GM06990 (cell line): Measurements from ENCODE around the gene PLEKHN1.

ENCODE experiments used
- DNase-seq: peaks from one replicate; pipeline ENCODE4 v3.0.0-alpha.2; 2011; ENCODE audit not compliant: insufficient read length; ENCODE audit errors: extremely low read depth
- H3K27me3 ChIP-seq: replicated peaks from 2 replicates; pipeline ENCODE4 v1.6.0; 2011; ENCODE audit warnings: low read length; ENCODE audit not compliant: control insufficient read depth, insufficient read depth
- H3K36me3 ChIP-seq: 2 replicates; pipeline ENCODE4 v1.5.1; 2011; ENCODE audit warnings: low read length; ENCODE audit not compliant: control insufficient read depth, insufficient read depth
- H3K4me3 ChIP-seq: replicated peaks from 2 replicates; pipeline ENCODE4 v1.5.1; 2011; ENCODE audit warnings: low read depth, mild to moderate bottlenecking, control low read depth, low read length
- CTCF ChIP-seq: IDR thresholded peaks from 2 replicates; pipeline ENCODE4 v1.5.1; 2011; ENCODE audit warnings: low read length, control low read depth, mild to moderate bottlenecking, inconsistent platforms; ENCODE audit not compliant: insufficient read depth, poor library complexity, severe bottlenecking

Gene PLEKHN1

GRCh38 chr1:978835-979743 is 12.8 kb downstream of the PLEKHN1 start:
- no peak for DNase-seq
- TF ChIP-seq CTCF, result no peak
- Histone ChIP-seq H3K4me3 (no peak overlapping the region), H3K27me3 (no peaks in the 10 kb centered on the region; the same call in 1 of the 2 replicates), H3K36me3 (no peaks in the 10 kb centered on the region)

GRCh38 chr1:979744-980072 is 13.4 kb downstream of the PLEKHN1 start:
- H3K36me3 ChIP-seq, result no peaks in the 10 kb centered on the region
- TF ChIP-seq CTCF, result no peak
- no peak overlapping the region for H3K4me3 ChIP-seq
- H3K27me3 ChIP-seq, result no peaks in the 10 kb centered on the region; the same call in 1 of the 2 replicates
- no peak for DNase-seq

GRCh38 chr1:980137-980571 is 13.9 kb downstream of the PLEKHN1 start:
- Histone ChIP-seq H3K4me3 (no peak overlapping the region), H3K27me3 (no peaks in the 10 kb centered on the region; the same call in 1 of the 2 replicates), H3K36me3 (no peaks in the 10 kb centered on the region)
- TF ChIP-seq CTCF, result no peak
- no peak for DNase-seq

- peak; percentile 6 for DNase-seq
- no peak overlapping the region for H3K4me3 ChIP-seq
- TF ChIP-seq CTCF, result no peak
- no peaks in the 10 kb centered on the region; the same call in 1 of the 2 replicates for H3K27me3 ChIP-seq
- H3K36me3 ChIP-seq, result no peaks in the 10 kb centered on the region
Observed at GRCh38 chr1:980602-981395, 14.5 kb downstream of the PLEKHN1 start.

GRCh38 chr1:981491-981954 is 15.2 kb downstream of the PLEKHN1 start:
- Histone ChIP-seq H3K27me3 (no peaks in the 10 kb centered on the region; the same call in 1 of the 2 replicates), H3K36me3 (no peaks in the 10 kb centered on the region), H3K4me3 (no peak overlapping the region)
- DNase-seq, result no peak
- TF ChIP-seq CTCF, result no peak
